Activated T-helper 2 cell treated with anti-CD3 and anti-CD28 coated beads, Interferon-gamma antibody, Interleukin-2, Interleukin-4, amounts not matched to agents 10 μg/mL and 5 μg/mL and 100 μg/mL, durations not matched to agents 14 hours and 24 hours and 36 hours (primary cell): ENCODE results near the gene OBP2B. TPM values are rescaled to one million over a fixed set of nuclear protein-coding genes. Genes with fewer than 3 reads are reported as not detected.
"Not testable (repeated sequence)": the region's sequence is repeated elsewhere in the genome, so short reads cannot be mapped to it uniquely, and the experiment has no call there.

Source experiments
- DNase-seq: peaks from one replicate; pipeline ENCODE4 v3.0.0; 2021; ENCODE audit warnings: low spot score
- H3K27ac Mint-ChIP-seq: one replicate; pipeline ENCODE4 v1.8.0; 2021; ENCODE audit warnings: mixed read lengths
- H3K27me3 Mint-ChIP-seq: one replicate; pipeline ENCODE4 v1.8.0; 2021; ENCODE audit warnings: low read depth, mixed read lengths
- H3K36me3 Mint-ChIP-seq: one replicate; pipeline ENCODE4 v1.8.0; 2021; ENCODE audit warnings: low read depth, mixed read lengths
- H3K4me1 Mint-ChIP-seq: one replicate; pipeline ENCODE4 v1.8.0; 2021; ENCODE audit warnings: low read depth, mixed read lengths
- H3K4me3 Mint-ChIP-seq: one replicate; pipeline ENCODE4 v1.8.0; 2021; ENCODE audit warnings: low read depth, mild to moderate bottlenecking, moderate library complexity, mixed read lengths
- H3K9me3 Mint-ChIP-seq: one replicate; pipeline ENCODE4 v1.8.0; 2021; ENCODE audit warnings: mixed read lengths
- intact Hi-C: fragments of 100-400 bp; cut with micrococcal nuclease; formaldehyde crosslinking; loops from one replicate; pipeline ENCODE4 v1.15.1; 2023
- total RNA-seq: library from RNA; stranded (reverse); gene quantifications from 2 replicates; pipeline ENCODE4 v1.2.3, GENCODE V29; 2022

The OBP2B gene
- total RNA-seq, 1 donor from 2014 or later: not detected

DNA sequence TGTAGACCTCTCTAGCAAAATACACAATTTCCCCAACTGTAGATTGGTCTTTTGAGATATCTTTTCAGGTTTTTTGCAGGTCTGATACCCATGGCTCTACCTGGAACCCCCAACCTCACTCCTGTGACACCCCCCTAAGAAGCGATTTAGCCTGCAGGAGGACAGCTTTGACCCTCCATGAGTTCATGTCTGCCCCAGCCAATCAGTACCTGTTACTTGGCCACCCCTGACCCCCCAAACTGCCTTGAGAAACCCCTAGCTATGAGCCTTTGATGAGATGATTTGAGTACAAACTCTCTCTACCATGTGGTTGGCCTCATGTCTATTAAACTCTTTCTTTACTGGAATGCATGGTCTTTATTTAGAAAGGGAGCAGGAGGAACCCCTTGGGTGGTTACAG lies 40.3 kb upstream of the OBP2B start:
- no peak overlapping the region for H3K4me3 Mint-ChIP-seq
- intact Hi-C loops: no loop called here
- H3K4me1 Mint-ChIP-seq: peaks cover 5% of the 10 kb centered on the region
- H3K27me3 Mint-ChIP-seq: peaks cover 6% of the 10 kb centered on the region
- H3K27ac Mint-ChIP-seq: no peak overlapping the region
- no peaks in the 10 kb centered on the region for H3K9me3 Mint-ChIP-seq
- DNase-seq: no peak
- no peaks in the 10 kb centered on the region for H3K36me3 Mint-ChIP-seq

DNA sequence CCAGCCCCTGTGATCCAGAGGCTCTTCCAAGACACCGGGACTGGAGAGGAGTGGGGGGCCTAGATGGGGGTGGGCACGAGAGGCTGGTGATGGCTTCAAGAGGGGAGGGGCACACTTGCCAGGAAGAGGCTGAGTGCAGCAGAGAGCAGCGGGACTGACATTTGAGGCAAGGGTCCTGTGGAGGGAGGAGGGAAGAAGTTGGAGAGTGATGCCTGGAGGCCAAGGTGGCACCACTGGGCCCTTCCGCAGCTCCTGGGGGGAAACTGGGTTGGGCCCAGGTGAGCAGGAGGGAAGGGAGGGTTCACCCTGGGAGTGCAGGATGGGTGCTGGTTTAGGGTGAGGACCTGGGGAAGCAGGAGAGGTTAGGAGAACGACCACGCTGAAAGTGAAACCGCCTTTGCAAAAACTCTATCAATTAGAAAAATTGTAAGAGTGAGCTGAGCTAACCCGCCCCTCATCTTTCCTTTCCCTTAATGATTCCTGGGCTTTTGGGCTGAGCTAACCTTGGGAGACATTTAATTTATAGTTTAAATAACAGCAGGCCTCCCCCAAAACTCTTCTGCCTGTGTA lies 39.8 kb upstream of the OBP2B start:
- no peak for DNase-seq
- Mint-ChIP-seq H3K4me3 (no peak overlapping the region), H3K4me1 (peaks cover 5% of the 10 kb centered on the region), H3K27ac (no peak overlapping the region), H3K36me3 (no peaks in the 10 kb centered on the region), H3K27me3 (peaks cover 7% of the 10 kb centered on the region), H3K9me3 (no peaks in the 10 kb centered on the region)
- intact Hi-C loops: no loop called here

DNA sequence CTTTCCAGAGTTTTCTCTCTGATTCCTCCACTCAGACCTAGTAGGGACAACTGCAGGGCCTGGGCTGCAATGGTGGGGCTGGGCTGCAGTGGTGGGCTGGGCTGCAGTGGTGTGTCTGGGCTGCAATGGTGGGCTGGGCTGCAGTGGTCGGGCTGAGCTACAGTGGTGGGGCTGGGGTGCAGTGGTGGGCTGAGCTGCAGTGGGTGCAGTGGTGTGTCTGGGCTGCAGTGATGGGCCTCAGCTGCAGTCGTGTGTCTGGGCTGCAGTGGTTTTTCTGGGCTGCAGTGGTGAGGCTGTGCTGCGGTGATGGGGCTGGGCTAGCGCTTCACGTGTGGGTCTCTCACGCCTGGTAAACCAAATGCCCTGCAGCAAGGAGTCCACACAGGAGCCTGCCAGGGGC lies 38.6 kb upstream of the OBP2B start:
- intact Hi-C loops: no loop called here
- Mint-ChIP-seq H3K4me1 (peaks cover 3% of the 10 kb centered on the region), H3K27me3 (peaks cover 9% of the 10 kb centered on the region), H3K27ac (no peak overlapping the region), H3K4me3 (no peak overlapping the region), H3K36me3 (no peaks in the 10 kb centered on the region), H3K9me3 (no peaks in the 10 kb centered on the region)
- no peak for DNase-seq

DNA sequence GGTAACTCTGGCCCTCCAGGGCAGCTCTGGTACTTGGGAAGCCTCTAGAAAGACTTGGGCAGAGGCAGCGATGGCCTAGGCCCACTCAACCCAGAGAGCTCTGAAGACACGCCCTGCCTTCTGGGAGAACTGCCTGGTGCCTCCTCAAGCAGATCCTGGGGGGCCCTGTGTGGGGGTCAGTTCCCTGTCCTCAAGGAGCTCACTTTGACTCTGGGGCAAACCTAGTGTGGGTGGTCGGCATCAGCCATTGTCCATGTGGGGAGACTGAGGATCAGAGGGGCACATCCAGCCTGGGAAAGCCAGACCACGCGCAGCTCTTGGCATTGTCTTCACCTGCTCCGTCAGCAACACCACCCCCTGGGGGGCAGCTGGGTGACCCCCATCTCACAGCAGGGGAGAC lies 37.9 kb upstream of the OBP2B start:
- H3K27me3 Mint-ChIP-seq: peaks cover 9% of the 10 kb centered on the region
- H3K4me1 Mint-ChIP-seq: peaks cover 3% of the 10 kb centered on the region
- H3K36me3 Mint-ChIP-seq: no peaks in the 10 kb centered on the region
- H3K27ac Mint-ChIP-seq: no peak overlapping the region
- H3K9me3 Mint-ChIP-seq: no peaks in the 10 kb centered on the region
- intact Hi-C loops: no loop called here
- H3K4me3 Mint-ChIP-seq: no peak overlapping the region
- DNase-seq: no peak

DNA sequence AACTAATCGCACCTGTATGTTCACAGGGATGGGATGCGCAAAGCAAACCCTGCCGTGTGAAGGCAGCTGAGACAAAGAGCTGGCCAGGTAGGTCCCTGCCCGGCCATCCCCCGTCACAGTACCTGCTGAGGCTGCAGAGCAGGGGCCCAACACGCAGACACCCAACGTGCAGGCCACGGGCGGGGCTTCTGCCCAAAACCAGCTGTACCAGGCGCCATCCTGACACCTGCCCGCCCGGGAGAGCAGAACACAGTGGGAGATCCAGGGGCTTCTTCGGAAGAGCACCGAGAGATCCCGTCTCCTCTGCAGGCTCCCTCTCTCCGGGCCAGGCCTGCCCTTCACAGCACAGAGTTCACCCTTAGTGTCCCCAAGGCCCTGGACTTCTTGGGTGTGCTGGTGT lies 37.5 kb upstream of the OBP2B start:
- Mint-ChIP-seq H3K9me3 (no peaks in the 10 kb centered on the region), H3K36me3 (no peaks in the 10 kb centered on the region), H3K4me1 (peaks cover 3% of the 10 kb centered on the region), H3K27ac (no peak overlapping the region), H3K27me3 (peaks cover 9% of the 10 kb centered on the region), H3K4me3 (no peak overlapping the region)
- no peak for DNase-seq
- intact Hi-C loops: no loop called here

DNA sequence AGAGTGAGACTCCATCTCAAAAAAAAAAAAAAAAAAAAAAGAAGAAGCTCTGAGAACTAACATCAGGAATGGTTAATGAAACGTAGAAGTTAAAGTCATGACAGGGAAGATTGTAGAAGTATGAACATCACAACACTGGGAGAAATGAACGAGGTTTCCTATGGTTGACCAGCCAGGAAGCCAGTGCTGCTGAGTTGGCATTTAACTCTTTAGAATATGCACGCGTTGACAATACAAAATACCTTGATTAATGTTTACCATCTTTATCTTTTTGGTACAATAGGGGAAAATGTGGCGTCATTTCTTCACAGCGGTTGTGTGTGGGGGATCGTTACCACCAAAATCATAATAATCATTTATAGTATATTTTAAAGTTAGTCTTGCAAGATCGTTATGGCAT lies 33.9 kb upstream of the OBP2B start:
- H3K9me3 Mint-ChIP-seq: no peaks in the 10 kb centered on the region
- peaks cover 5% of the 10 kb centered on the region for H3K4me1 Mint-ChIP-seq
- no peaks in the 10 kb centered on the region for H3K36me3 Mint-ChIP-seq
- H3K27ac Mint-ChIP-seq: no peak overlapping the region
- DNase-seq: no peak
- H3K4me3 Mint-ChIP-seq: no peak overlapping the region
- H3K27me3 Mint-ChIP-seq: peaks cover 4% of the 10 kb centered on the region
- intact Hi-C loops: no loop called here

DNA sequence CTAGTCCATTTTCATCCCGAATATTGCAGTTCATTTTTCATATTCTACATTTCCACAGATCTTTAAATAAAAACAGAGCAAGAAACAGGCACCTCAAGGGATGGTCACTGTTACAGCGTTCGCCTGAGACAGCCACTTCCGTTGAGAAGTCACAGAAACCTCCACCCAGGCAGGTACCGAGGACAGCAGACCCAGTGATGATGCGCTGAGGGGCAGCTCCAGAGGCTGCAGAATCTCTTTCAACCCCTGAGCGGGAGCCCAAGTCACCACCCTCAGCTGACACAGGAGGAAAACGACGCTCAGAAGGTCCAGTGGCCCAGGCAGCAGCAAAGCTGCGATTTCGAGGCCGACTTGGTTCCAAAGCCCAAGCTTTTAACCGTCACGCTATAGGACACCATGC lies 33.2 kb upstream of the OBP2B start:
- Mint-ChIP-seq H3K36me3 (no peaks in the 10 kb centered on the region), H3K9me3 (no peaks in the 10 kb centered on the region), H3K4me3 (no peak overlapping the region), H3K27me3 (peaks cover 12% of the 10 kb centered on the region), H3K27ac (no peak overlapping the region), H3K4me1 (peaks cover 6% of the 10 kb centered on the region)
- intact Hi-C loops: no loop called here
- DNase-seq: no peak

DNA sequence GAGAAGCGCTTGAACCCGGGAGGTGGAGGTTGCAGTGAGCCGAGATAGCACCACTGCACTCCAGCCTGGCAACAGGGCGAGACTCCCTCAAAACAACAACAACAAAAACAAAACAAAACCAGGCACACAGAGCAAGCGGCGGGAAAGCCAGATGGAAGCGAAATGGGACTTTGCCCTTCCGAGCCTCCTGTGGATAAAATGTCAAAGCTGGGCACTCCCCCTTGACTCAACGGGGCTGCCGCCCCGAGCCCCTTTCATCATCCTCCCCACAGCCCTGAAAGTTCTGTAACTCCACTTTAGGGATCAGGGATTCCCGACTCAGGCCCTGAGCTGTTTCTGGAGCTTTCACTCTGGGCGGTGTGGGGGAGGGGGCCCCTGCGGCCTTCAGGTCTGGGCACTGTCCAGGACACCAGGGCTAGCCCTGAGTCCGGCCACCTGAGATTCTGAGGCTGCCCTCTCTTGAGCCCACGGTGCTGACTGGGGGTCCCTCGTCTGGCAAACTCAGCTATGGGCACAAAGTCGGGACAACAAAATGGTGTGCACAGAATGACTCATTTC lies 30.6 kb upstream of the OBP2B start:
- H3K4me3 Mint-ChIP-seq: peak overlapping the region; percentile 17
- no peak for DNase-seq
- no peaks in the 10 kb centered on the region for H3K36me3 Mint-ChIP-seq
- no peaks in the 10 kb centered on the region for H3K9me3 Mint-ChIP-seq
- no peak overlapping the region for H3K27ac Mint-ChIP-seq
- peaks cover 12% of the 10 kb centered on the region for H3K27me3 Mint-ChIP-seq
- peaks cover 6% of the 10 kb centered on the region for H3K4me1 Mint-ChIP-seq
- intact Hi-C loops: no loop called here

DNA sequence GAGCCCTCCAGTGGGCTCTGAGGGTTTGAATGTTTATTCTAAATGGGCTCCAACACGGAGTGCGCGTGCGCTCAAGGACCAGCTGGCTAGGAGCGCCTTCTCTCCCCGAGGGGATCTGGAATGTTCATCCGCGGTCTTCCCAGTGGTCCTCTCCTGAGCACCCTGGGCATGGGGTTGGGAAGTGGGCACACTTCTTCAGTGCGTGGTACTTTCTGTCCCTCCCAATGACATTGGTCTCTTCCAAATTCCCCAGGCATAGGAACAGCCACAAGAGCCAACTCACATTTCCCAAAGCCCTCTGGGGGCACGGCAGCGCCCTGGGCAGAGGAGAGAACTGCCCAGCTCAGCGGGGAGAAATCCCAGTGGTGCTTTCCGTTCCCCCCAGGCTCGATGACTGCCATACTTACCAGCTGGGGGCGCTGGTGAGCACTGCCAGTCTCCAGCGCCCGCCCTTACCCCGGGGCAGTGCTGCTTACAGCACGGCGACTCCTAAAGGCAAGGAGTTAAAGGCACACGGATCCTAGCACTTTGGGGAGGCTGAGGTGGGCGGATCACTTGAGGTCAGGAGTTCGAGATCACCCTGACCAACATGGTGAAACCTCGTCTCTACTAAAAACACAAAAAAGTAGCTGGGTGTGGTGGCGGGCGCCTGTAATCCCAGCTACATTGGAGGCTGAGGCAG lies 29.9 kb upstream of the OBP2B start:
- H3K27ac Mint-ChIP-seq: no peak overlapping the region
- H3K27me3 Mint-ChIP-seq: peaks cover 12% of the 10 kb centered on the region
- peaks cover 6% of the 10 kb centered on the region for H3K4me1 Mint-ChIP-seq
- intact Hi-C loops: no loop called here
- H3K36me3 Mint-ChIP-seq: no peaks in the 10 kb centered on the region
- no peaks in the 10 kb centered on the region for H3K9me3 Mint-ChIP-seq
- DNase-seq: peak; percentile 59
- H3K4me3 Mint-ChIP-seq: peak overlapping the region; percentile 47

DNA sequence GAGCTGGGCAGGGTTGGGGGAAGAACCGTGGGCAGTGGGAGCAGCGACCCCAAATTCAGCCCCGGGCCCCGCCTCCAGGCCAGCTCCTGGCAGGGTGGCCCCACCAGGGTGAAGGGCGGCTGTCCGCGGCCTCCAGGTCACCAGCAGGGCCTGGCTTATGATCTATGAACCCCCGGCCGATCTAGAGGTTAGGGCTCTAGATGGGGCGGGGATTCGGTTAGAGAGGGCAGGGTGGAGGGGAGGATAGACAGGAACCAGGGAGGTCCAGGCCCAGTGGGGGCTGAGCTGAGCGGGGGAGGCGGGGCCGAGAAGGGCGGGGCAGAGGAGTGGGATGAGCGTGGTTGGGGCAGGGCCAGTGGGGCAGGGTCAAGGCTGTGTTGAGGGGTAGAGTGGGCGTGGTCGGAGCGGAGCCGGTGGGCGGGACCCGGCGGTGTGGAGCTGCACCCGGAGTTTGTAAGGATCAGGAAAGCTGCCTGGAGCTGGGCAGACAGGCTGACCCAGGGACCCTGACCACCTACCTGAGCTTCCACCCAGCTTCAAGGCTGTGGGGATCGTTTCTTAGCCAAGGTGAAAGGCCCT lies 29.3 kb upstream of the OBP2B start:
- H3K4me3 Mint-ChIP-seq: peak overlapping the region; percentile 47

DNA sequence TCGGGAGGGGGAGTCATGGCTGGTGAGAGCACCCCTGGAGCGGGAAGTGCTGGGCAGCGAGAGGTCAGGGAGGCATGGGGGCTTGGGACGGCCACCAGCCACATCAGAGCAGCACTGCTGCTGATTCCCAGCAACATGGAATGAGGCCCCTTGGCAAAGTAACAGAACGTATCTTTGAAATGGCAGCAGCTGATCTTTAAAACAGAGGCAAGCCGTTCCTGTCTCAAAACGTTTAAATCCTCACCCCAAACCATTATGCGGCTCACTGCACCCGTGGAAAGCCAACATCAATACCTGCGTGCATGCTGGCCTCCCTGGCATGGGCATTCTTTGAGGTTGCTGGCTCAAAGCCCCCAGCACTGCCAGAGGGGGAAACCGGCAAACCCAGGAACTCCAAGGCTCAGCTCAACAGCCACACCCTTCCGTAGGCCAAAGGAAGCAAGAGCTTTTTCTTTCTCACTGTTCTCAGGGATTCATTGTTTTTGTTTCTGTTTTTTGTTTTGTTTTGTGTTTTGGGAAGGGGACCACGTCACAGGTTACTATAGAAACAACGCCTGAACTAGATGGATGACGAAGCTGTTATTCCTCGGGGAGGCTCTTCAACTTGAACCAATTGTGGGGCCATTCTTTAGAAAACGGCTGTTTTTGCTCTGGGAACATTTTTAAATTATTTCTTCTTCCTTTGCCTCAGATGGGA lies 28.1 kb upstream of the OBP2B start:
- Mint-ChIP-seq H3K27me3 (peaks cover 8% of the 10 kb centered on the region), H3K27ac (no peak overlapping the region), H3K4me3 (no peak overlapping the region), H3K4me1 (peaks cover 6% of the 10 kb centered on the region), H3K9me3 (no peaks in the 10 kb centered on the region), H3K36me3 (no peaks in the 10 kb centered on the region)
- DNase-seq: no peak
- intact Hi-C loops: no loop called here

More for the DNA sequence above, 29.3 kb upstream of the OBP2B start:
- Mint-ChIP-seq H3K36me3 (no peaks in the 10 kb centered on the region), H3K27ac (no peak overlapping the region), H3K27me3 (peaks cover 8% of the 10 kb centered on the region), H3K4me1 (peaks cover 6% of the 10 kb centered on the region), H3K9me3 (no peaks in the 10 kb centered on the region)
- DNase-seq: peak; percentile 32
- intact Hi-C loops: no loop called here

DNA sequence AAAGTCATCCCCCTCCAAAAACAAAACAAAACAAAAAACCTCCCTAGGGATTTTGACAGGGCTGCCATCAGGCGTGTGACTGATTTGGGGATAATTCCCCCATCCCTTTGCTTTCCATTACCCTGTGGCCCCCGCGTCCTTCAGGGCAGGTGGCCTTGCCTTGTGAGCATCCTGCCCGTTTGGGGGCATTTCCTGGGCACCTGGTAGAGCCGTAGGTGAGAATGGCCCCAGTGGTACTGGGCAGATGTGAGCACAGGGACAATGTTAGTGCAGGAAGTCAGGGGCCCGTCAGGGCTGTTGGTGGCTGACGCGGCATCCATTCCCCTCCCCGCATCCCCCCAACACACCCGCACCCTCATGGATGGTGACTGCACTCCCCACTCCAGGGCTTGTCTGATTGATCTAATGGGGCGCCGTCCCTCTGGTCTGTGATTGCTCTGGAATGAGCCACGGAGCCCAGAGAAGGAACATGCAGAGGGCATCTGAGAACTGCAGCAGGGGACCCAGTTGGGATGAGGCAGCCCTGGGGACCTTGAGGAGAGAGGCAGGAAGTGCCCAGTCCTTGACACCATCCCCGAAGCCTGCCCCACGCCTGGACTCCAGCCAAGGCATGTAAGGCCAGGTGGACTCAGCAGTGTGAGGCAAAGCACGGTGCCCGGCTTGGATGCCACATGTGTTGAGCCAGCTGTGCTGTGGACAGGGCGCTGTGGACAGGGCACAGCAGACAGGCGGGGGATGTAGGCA lies 27.4 kb upstream of the OBP2B start:
- H3K27me3 Mint-ChIP-seq, H3K4me1 Mint-ChIP-seq, H3K36me3 Mint-ChIP-seq, intact Hi-C loops, H3K9me3 Mint-ChIP-seq, H3K4me3 Mint-ChIP-seq, DNase-seq, H3K27ac Mint-ChIP-seq: not testable (repeated sequence)
